Body of pancreas (tissue), 4 donors: ENCODE data around the gene RNF151.

ENCODE experiments used
- POLR2A ChIP-seq, 3 donors: fragments of 450-650 bp; IDR thresholded peaks; one replicate each; pipeline ENCODE4 v1.6.1; 2016; ENCODE audit warnings: antibody characterized with exemption in 3 of 3, mild to moderate bottlenecking in 2 of 3
- TF ChIP-seq, protein P1 (sequence below), 7 experiments: fragments of 450-650 bp in 4 of 7; fragments of 200-600 bp in 3 of 7; sonication (generic) in 3 of 7; IDR thresholded peaks; one replicate each; pipeline ENCODE4 v1.5.1; 2016 to 2019; ENCODE audit warnings: antibody characterized with exemption in 7 of 7

DNA sequence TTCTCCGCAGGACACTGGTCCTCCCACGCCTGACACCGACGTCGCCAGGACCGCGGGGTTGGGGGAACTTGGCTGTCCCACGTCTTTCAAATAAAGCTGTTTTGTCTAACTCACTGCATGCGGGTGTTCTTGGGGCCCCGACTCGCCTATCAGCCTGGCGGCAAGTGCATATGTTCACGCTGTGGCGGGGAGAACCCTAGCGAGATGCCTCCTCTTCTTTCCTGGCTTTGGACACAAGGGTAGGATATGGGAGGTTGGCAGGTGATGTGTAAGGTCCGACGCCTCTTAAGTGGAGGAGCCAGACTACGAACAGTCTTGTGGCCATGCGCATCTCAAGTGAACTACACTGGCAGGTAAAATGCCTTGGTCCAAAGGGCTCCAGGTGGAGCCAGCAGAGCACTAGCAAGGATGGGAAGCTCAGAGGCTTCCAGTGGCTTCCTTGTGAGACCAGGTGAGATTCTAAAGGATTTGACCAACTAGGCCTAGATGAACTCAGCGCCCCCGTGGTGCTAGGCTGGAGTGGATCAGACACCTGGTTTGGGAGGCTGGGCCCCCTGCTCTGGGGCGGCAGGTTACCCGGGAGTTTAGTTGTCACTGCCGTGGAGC, 1.2 kb upstream of the RNF151 start:
- TF ChIP-seq POLR2A (IDR thresholded peaks at IDR 0.05): no peak
- TF ChIP-seq, protein P1, sequence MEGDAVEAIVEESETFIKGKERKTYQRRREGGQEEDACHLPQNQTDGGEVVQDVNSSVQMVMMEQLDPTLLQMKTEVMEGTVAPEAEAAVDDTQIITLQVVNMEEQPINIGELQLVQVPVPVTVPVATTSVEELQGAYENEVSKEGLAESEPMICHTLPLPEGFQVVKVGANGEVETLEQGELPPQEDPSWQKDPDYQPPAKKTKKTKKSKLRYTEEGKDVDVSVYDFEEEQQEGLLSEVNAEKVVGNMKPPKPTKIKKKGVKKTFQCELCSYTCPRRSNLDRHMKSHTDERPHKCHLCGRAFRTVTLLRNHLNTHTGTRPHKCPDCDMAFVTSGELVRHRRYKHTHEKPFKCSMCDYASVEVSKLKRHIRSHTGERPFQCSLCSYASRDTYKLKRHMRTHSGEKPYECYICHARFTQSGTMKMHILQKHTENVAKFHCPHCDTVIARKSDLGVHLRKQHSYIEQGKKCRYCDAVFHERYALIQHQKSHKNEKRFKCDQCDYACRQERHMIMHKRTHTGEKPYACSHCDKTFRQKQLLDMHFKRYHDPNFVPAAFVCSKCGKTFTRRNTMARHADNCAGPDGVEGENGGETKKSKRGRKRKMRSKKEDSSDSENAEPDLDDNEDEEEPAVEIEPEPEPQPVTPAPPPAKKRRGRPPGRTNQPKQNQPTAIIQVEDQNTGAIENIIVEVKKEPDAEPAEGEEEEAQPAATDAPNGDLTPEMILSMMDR (IDR thresholded peaks at IDR 0.05): no peak
